LNCaP clone FGC (cell line): ENCODE measurements around the gene ATP5ME.

Experiments used
- DNase-seq: peaks from one replicate; pipeline ENCODE4 v3.0.0-alpha.2; 2011; ENCODE audit warnings: low read depth
- H3K4me3 ChIP-seq: 2 replicates; pipeline ENCODE4 v1.5.1; 2011; ENCODE audit warnings: mild to moderate bottlenecking, low read depth, low read length, control low read depth
- TF ChIP-seq, protein P1 (sequence below): IDR thresholded peaks from 2 replicates; pipeline ENCODE4 v1.5.1; 2012; ENCODE audit warnings: mild to moderate bottlenecking; ENCODE audit not compliant: control insufficient read depth, insufficient read depth; ENCODE audit errors: extremely low read depth

The ATP5ME gene

DNA sequence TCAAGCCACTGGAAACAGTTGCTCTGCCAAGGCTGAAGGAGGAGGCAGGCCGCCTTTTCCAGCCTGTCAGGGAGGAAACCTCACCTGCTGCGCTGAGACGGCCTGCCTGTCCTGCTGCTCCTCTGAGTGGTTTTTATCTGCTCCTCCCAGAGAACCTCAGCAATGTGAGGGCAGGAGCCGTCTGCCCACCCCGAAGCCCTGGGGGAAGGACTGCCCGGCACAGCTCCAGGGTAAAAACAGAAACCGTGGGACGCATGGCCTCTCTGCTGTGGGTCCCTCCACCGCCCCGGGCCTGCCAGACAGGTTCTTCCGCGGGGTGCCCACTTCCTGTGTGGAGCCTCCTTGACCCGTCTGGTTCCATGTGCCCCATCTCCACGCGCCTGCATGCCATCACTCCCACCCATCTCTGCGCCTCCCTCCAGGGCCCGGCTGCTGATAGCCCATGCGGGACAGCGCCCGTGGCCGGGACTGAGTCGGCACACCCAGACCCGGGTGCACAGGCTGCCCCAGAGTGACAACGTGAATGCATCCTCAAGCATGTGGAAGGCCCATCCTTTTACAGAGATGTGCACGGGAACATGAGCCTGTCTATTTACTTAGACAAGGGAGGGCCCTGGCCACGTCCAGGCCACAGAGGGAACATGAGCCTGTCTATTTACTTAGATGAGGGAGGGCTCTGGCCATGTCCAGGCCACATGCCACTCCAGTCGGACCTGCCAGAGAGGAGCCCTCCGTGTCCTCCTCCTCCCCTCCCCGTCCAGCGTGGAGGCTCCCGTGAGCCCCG lies 18.9 kb upstream of the ATP5ME start:
- TF ChIP-seq, protein P1, sequence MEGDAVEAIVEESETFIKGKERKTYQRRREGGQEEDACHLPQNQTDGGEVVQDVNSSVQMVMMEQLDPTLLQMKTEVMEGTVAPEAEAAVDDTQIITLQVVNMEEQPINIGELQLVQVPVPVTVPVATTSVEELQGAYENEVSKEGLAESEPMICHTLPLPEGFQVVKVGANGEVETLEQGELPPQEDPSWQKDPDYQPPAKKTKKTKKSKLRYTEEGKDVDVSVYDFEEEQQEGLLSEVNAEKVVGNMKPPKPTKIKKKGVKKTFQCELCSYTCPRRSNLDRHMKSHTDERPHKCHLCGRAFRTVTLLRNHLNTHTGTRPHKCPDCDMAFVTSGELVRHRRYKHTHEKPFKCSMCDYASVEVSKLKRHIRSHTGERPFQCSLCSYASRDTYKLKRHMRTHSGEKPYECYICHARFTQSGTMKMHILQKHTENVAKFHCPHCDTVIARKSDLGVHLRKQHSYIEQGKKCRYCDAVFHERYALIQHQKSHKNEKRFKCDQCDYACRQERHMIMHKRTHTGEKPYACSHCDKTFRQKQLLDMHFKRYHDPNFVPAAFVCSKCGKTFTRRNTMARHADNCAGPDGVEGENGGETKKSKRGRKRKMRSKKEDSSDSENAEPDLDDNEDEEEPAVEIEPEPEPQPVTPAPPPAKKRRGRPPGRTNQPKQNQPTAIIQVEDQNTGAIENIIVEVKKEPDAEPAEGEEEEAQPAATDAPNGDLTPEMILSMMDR, result no peak
- peak; percentile 94 for DNase-seq
- no peak overlapping the region for H3K4me3 ChIP-seq

DNA sequence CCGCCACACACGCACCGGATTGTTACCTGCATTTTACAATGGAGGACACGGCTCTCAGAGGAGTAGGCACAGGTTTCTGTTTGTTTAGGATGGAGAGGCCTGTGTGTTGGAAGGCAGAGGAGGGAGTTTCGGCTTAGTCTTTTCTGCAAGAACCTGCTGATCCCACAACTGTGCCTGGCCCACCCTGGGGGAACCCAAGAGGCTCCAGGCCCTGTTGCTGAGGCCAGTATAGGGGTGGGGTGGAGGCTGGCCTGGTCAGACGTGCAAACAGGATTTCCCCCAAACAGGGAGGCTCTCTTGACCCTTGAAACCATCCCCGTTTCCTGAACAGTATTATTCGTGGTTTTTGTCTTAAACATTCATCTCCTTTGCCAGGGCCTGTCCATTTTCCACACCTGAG lies 15.6 kb upstream of the ATP5ME start:
- DNase-seq, result no peak
- TF ChIP-seq, protein P1, result no peak
- H3K4me3 ChIP-seq, result no peak overlapping the region

DNA sequence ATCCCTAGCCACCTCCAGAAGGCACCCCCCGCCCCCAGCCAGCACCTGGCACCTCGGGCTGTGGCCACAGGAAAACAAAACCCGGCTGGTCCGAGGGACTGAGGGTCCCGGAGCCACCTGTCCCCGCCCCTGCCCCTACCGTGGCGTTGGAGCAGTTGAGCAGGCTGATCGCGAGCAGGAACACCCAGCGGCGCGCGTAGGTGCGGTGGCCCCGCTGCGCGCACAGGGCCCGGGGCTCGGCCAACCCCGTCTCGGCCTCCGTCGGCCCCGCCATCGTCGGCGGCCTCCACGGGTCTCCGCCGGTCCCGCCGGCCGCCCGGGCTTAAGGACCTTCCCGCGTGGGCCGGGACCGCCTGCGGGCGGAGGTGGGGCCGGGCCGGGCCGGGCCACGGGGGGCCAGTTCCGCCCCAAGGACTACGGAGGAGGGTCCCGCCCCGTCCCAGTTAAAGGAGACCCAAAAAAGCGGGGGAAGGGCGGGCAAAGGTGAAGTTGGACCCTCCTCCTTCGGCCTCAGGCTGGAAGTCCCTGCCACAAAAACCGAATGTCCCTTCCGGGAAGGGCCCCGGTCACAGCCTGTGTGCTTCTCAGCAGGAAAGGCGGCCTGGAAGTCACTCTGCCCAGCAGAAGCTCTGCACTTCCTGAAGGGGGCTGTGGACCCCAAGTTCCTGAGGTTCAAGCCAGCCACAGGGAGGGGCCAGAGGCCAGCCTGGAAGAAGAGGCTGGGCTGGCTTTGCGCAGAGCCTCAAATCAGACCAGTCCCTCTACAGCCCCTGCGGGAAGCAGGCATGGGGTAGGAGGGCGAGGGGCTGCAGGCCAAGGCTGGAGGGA lies 15.0 kb upstream of the ATP5ME start, which contains the start of gene SLC49A3:
SLC49A3 (minus strand) TSS at position 298 of the 828 bp plus-strand sequence; CDS start at position 274, 24 bp downstream.
- TF ChIP-seq, protein P1, result no peak
- peak within 1 kb of the TSS; percentile 51 for H3K4me3 ChIP-seq
- no peak for DNase-seq

DNA sequence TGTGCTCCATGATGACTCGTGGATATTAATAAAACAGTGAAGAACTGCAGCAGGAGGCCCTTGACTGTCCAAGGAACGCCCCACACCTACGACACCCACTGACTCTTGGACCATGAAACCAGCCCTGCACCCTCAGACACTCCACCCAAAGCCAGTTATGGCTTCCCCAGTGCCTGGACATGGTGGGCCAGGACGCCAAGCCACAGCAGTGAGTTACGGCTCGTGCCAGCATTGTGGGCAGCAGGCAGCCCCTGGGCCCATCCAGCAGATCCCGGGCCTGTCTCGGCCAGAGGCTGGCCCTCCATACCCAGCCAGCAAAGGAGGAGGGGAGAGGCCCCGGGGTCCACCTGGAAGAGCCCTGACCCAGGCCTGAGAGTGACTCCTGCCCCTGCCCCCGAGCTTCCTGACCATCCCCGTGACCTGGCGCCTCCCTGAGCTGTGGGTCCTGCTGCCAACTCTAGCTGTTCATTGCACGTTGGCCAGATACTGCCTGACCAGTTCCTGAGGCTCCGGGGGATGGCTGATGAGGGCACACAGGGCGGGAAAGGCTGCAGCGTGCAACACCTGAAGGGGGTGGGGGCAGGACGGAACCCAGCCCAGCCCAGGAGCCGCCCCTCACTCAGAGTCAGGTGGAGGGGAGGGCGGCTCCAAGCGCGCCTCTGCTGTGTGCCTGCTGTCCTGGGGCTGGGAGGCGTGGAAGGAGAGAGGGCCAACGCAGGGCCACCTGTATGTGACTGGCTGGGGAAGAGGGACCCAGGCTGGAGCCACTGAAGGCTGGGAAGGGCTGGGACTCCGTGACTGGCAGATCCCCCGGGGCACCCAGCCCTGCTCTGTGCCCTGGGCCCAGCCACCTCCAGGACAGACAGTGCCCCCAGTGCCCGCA lies 14.1 kb upstream of the ATP5ME start:
- H3K4me3 ChIP-seq, result peak overlapping the region; percentile 51
- TF ChIP-seq, protein P1, result no peak

DNA sequence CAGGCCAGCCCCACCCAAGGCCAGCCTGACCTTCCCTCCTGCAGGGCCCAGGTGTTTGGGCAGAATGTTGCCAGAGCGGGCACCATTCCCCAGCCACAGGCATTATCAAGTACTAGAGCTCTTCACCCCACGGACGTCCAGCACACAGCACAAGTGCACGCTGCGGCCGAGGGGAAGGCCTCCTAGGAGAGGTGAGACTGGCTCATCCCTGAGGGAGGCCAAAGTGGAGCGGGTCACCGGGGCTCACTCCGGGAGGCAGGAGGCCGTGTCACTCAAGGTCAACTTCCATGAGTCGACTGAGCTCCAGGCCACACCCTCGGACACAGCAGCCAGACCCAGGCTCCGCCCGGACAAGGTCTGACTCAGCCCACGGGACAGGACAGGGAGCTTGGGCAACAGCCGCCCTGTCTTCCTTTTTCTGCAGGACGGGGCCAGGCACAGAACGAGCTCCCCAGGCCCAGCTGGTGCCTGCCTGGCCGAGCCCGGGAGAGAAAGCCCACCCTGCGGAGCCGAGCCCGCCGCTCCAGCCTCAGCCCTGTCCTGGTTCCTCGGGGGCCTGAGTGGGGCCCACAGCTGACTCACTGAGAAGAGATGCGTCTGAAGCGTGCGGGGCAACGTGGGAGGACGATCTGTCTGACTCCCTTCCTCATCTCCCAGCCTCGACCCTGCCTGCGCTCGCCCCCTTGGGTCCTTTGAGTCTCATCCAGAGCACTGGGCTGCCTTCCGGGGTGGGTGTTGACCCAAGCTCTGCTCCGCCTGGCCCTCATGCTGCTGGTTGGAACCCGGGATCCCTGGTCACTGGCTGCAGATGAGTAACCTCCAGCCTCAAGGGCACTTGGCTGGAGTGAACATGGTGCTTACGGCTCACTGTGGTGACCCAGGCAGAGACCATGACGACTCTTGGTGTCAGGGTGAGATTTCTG lies 13.2 kb upstream of the ATP5ME start:
- H3K4me3 ChIP-seq, result peak overlapping the region; percentile 51
- DNase-seq, result peak; percentile 90
- TF ChIP-seq, protein P1, result no peak

More for the DNA sequence above, 14.1 kb upstream of the ATP5ME start:
- peak; percentile 45 for DNase-seq
